Fibroblast of lung (primary cell): ENCODE measurements around the gene OTOP2. TPM values are rescaled to one million over a fixed set of nuclear protein-coding genes. Genes with fewer than 3 reads are reported as not detected.

Experiments used
- DNase-seq, 2 donors: peaks; one replicate each; pipeline versions ENCODE4 v3.0.0 to v3.0.0-alpha.2; 2010; ENCODE audit warnings: low read depth in 2 of 2
- H2AFZ ChIP-seq: 2 replicates; pipeline ENCODE4 v1.5.1; 2012; ENCODE audit warnings: low read length, control low read depth, inconsistent platforms
- H3K27ac ChIP-seq: 2 replicates; pipeline ENCODE4 v1.5.1; 2011; ENCODE audit warnings: low read length, control low read depth; ENCODE audit not compliant: insufficient read depth
- H3K27me3 ChIP-seq: 2 replicates; pipeline ENCODE4 v1.5.1; 2011; ENCODE audit warnings: mild to moderate bottlenecking, low read length; ENCODE audit not compliant: control insufficient read depth, insufficient read depth
- H3K36me3 ChIP-seq: 2 replicates; pipeline ENCODE4 v1.5.1; 2011; ENCODE audit warnings: low read length; ENCODE audit not compliant: control insufficient read depth, insufficient read depth
- H3K4me1 ChIP-seq: 2 replicates; pipeline ENCODE4 v1.5.1; 2011; ENCODE audit warnings: low read length; ENCODE audit not compliant: control insufficient read depth, insufficient read depth; ENCODE audit errors: extremely low read depth
- H3K4me2 ChIP-seq: 2 replicates; pipeline ENCODE4 v1.5.1; 2011; ENCODE audit warnings: low read length, control low read depth; ENCODE audit not compliant: insufficient read depth; ENCODE audit errors: extremely low read depth
- H3K4me3 ChIP-seq, 4 experiments: fragments of 200-600 bp in 1 of 4; sonication (generic) in 1 of 4; replicated peaks in 1 of 4; 2 replicates each; pipeline ENCODE4 v1.5.1; 2011 to 2016; ENCODE audit warnings: low read length in 4 of 4, low read depth in 3 of 4, mild to moderate bottlenecking in 3 of 4, control low read depth in 2 of 4, inconsistent platforms in 1 of 4, mixed read lengths in 1 of 4; ENCODE audit not compliant: insufficient read depth in 1 of 4; ENCODE audit errors: control extremely low read depth in 1 of 4
- H3K79me2 ChIP-seq: 2 replicates; pipeline ENCODE4 v1.5.1; 2012; ENCODE audit warnings: mild to moderate bottlenecking, low read length, inconsistent platforms; ENCODE audit not compliant: control insufficient read depth, insufficient read depth
- H3K9ac ChIP-seq: 2 replicates; pipeline ENCODE4 v1.5.1; 2011; ENCODE audit warnings: mild to moderate bottlenecking, low read length, control low read depth; ENCODE audit not compliant: insufficient read depth
- H3K9me3 ChIP-seq: 2 replicates; pipeline ENCODE4 v1.5.1; 2012; ENCODE audit warnings: low read depth, low read length; ENCODE audit not compliant: control insufficient read depth, insufficient read depth
- H4K20me1 ChIP-seq: 2 replicates; pipeline ENCODE4 v1.5.1; 2011; ENCODE audit warnings: low read length; ENCODE audit not compliant: control insufficient read depth, insufficient read depth; ENCODE audit errors: extremely low read depth
- EZH2 ChIP-seq: IDR thresholded peaks from 2 replicates; pipeline ENCODE4 v1.5.1; 2012; ENCODE audit warnings: low read length, control low read depth, mild to moderate bottlenecking; ENCODE audit errors: missing control alignments
- polyA plus RNA-seq, 2 donors: library from polyadenylated mRNA; depleted of rRNA in 1 of 2; stranded (reverse) in 1 of 2; unstranded in 1 of 2; fragments of >200 nt; gene quantifications; 2 replicates each; pipeline ENCODE4 v1.2.1, GENCODE V29; 2011 to 2012; ENCODE audit warnings: missing spikeins in 1 of 2
- total RNA-seq: library from RNA; depleted of rRNA; stranded (reverse); fragments of >200 nt; gene quantifications from 2 replicates; pipeline ENCODE4 v1.2.1, GENCODE V29; 2014
- TF ChIP-seq, protein P1 (sequence below), 2 donors: IDR thresholded peaks in 1 of 2; conservative IDR thresholded peaks in 1 of 2; 1 replicate in 1 of 2; 2 replicates in 1 of 2; pipeline ENCODE4 v1.5.1; 2011 to 2012; ENCODE audit warnings: low read length in 2 of 2, control low read depth in 1 of 2, inconsistent platforms in 1 of 2, low read depth in 1 of 2, mild to moderate bottlenecking in 1 of 2

Gene OTOP2
- total and polyA plus RNA-seq, 2 donors (not counting 1 experiment from before 2014, with no cell fraction given) = not detected

- Histone ChIP-seq H3K9me3 (no peaks in the 10 kb centered on the region), H2AFZ (no peak overlapping the region), H3K79me2 (no peaks in the 10 kb centered on the region), H3K27me3 (peaks cover 47% of the 10 kb centered on the region), H3K4me2 (no peak overlapping the region), H3K9ac (no peak overlapping the region), H4K20me1 (no peaks in the 10 kb centered on the region), H3K4me1 (no peaks in the 10 kb centered on the region), H3K36me3 (no peaks in the 10 kb centered on the region), H3K4me3 (no peak overlapping the region), H3K27ac (no peak overlapping the region)
- TF ChIP-seq, protein P1, sequence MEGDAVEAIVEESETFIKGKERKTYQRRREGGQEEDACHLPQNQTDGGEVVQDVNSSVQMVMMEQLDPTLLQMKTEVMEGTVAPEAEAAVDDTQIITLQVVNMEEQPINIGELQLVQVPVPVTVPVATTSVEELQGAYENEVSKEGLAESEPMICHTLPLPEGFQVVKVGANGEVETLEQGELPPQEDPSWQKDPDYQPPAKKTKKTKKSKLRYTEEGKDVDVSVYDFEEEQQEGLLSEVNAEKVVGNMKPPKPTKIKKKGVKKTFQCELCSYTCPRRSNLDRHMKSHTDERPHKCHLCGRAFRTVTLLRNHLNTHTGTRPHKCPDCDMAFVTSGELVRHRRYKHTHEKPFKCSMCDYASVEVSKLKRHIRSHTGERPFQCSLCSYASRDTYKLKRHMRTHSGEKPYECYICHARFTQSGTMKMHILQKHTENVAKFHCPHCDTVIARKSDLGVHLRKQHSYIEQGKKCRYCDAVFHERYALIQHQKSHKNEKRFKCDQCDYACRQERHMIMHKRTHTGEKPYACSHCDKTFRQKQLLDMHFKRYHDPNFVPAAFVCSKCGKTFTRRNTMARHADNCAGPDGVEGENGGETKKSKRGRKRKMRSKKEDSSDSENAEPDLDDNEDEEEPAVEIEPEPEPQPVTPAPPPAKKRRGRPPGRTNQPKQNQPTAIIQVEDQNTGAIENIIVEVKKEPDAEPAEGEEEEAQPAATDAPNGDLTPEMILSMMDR (conservative IDR thresholded peaks at IDR 0.05 in 1 of 2, IDR thresholded peaks at IDR 0.05 in 1 of 2; ENCODE audit: low read depth in 1 of 2, low read length in 2 of 2) = no peak
- peak; percentile 28 for TF ChIP-seq EZH2
- DNase-seq = no peak
Observed at GRCh38 chr17:74922172-74922571, 1.9 kb upstream of the OTOP2 start.

DNA sequence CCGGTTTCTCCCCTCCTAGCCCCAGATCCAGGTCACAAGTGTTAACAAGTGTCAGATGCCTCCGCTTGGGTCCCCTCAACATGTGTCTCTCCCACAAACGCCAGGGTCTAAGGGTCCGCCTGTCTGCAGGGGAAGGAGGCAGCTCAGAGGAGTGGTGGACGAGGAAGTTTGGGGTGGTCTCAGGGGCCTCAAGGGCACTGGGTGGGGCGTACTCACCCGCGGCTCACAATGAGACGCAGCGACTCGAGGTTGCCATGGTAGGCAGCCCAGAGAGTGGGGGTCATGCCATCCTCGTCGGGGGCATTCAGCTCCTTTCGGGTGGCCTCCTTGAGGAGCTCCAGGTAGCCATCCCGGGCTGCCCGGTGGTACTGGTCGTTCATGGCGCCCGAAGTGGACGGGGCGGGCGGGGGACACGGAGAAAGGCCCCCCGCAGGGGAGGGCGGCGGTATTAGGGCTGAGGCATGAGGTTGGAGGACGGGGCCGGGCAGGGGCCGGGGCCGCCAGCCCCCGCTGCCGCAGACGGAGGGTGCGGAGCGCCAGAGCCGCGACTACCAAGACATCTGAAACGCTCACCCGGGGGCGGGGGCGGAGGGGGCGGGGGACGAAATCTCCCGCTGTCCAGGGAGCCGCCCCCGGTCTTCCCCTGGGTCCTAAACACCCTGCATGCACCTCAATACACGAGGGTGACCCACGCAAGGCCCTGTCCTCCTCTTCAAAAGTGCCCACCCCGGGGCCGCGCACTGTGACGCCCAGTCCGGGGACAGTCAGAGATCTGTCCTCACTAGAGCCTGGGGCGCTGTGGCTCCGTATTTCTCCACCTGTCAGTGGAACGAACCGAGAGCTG is 1.2 kb upstream of the OTOP2 start, which contains the start of gene USH1G:
USH1G (minus strand) TSS at position 562 of the 844 bp plus-strand sequence; CDS start at position 380, 182 bp downstream.
- Histone ChIP-seq H3K9me3 (no peaks in the 10 kb centered on the region), H3K4me2 (no peak within 1 kb of the TSS), H3K4me3 (no peak within 1 kb of the TSS), H3K36me3 (no peaks in the 10 kb centered on the region), H3K79me2 (no peaks in the 10 kb centered on the region), H4K20me1 (no peaks in the 10 kb centered on the region), H3K27me3 (peaks cover 51% of the 10 kb centered on the region), H2AFZ (no peak within 1 kb of the TSS), H3K4me1 (no peaks in the 10 kb centered on the region), H3K9ac (no peak within 1 kb of the TSS), H3K27ac (no peak within 1 kb of the TSS)
- peak in 1 of 2 donors; percentile 4 for DNase-seq
- TF ChIP-seq EZH2 = peak; percentile 85
- TF ChIP-seq, protein P1 (conservative IDR thresholded peaks at IDR 0.05 in 1 of 2, IDR thresholded peaks at IDR 0.05 in 1 of 2; ENCODE audit: low read depth in 1 of 2, low read length in 2 of 2) = no peak

DNA sequence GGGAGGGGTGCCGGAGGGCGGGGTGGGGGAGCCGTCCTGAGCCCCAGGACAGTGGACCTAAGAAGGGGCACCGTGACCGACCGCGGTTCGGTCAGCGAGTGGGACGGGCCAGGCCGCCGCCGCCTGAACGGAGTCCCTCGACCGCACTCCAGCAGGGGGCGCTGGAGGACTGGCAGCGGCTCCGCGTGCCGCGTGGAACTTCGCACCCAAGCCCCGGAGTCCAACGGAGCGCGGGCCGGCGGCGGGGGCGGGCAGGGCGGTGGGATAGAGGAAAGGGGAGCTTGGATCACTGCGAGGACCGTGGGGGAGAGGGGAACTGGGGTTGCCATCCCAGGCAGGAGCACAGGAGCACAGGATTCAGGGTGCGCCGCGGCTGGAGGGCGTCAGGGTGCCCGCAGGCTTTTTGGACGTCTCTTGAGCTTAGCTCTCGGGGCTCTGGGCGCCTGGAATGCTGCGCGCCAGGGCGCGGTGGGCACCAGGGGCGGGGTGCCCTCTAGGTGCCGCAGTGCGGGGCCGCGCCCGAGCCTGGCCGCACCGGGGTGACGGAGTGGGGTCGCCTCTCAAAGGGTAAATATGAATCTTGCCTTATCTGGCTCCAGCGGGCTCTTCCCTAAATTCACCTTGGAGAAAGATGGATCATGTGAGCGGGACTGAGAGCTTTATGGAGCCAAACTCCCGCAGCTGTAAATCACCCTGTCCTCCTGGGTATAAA is 379 bp upstream of the OTOP2 start:
- TF ChIP-seq, protein P1 (conservative IDR thresholded peaks at IDR 0.05 in 1 of 2, IDR thresholded peaks at IDR 0.05 in 1 of 2; ENCODE audit: low read depth in 1 of 2, low read length in 2 of 2) = peak; percentile 44 to 46
- no peak for TF ChIP-seq EZH2
- Histone ChIP-seq H3K27me3 (peaks cover 52% of the 10 kb centered on the region), H3K9ac (no peak overlapping the region), H3K79me2 (no peaks in the 10 kb centered on the region), H3K9me3 (no peaks in the 10 kb centered on the region), H3K4me2 (no peak overlapping the region), H3K36me3 (no peaks in the 10 kb centered on the region), H3K27ac (no peak overlapping the region), H3K4me3 (no peak overlapping the region), H4K20me1 (no peaks in the 10 kb centered on the region), H2AFZ (no peak overlapping the region), H3K4me1 (no peaks in the 10 kb centered on the region)
- peak; percentile 16 to 28 for DNase-seq
